ENCODE results near the gene GNAI3.

GNAI3 gene

GRCh38 chr1:109657395-109657794 is 109.0 kb downstream of the GNAI3 start:
- TF ChIP-seq REST (IDR thresholded peaks at IDR 0.05; ENCODE audit: low read depth) (no peak), EGR1 (IDR thresholded peaks at IDR 0.05) (no peak), FOXM1 (IDR thresholded peaks at IDR 0.05; ENCODE audit: borderline replicate concordance, low read depth) (no peak), TCF12 (IDR thresholded peaks at IDR 0.05; ENCODE audit: low read depth) (no peak), TAF1 (IDR thresholded peaks at IDR 0.05; ENCODE audit: low read depth) (no peak), EP300 (IDR thresholded peaks at IDR 0.05; ENCODE audit: borderline replicate concordance) (no peak), NFIC (IDR thresholded peaks at IDR 0.05) (no peak), USF1 (IDR thresholded peaks at IDR 0.05) (no peak), TEAD4 (IDR thresholded peaks at IDR 0.05) (no peak)

GRCh38 chr1:109657970-109658369 is 109.6 kb downstream of the GNAI3 start:
- no peak for TF ChIP-seq USF1 (IDR thresholded peaks at IDR 0.05)
- TF ChIP-seq TAF1 (IDR thresholded peaks at IDR 0.05; ENCODE audit: low read depth): no peak
- TF ChIP-seq CREB1 (IDR thresholded peaks at IDR 0.05; ENCODE audit: low read depth): no peak

GRCh38 chr1:109658533-109659042 is 110.2 kb downstream of the GNAI3 start:
- no peak for TF ChIP-seq RAD21 (IDR thresholded peaks at IDR 0.05; ENCODE audit: low read depth)
- TF ChIP-seq TCF12 (IDR thresholded peaks at IDR 0.05; ENCODE audit: low read depth): no peak
- no peak for TF ChIP-seq FOXM1 (IDR thresholded peaks at IDR 0.05; ENCODE audit: borderline replicate concordance, low read depth)
- no peak for TF ChIP-seq EGR1 (IDR thresholded peaks at IDR 0.05)
- TF ChIP-seq YY1 (IDR thresholded peaks at IDR 0.05; ENCODE audit: low read depth): no peak
- no peak for TF ChIP-seq EP300 (IDR thresholded peaks at IDR 0.05; ENCODE audit: borderline replicate concordance)
- TF ChIP-seq REST (IDR thresholded peaks at IDR 0.05; ENCODE audit: low read depth): no peak
- no peak for TF ChIP-seq ZBTB7A (IDR thresholded peaks at IDR 0.05; ENCODE audit: low read depth)
- no peak for TF ChIP-seq CEBPB (IDR thresholded peaks at IDR 0.05)
- no peak for TF ChIP-seq TEAD4 (IDR thresholded peaks at IDR 0.05)
- TF ChIP-seq NFIC (IDR thresholded peaks at IDR 0.05): no peak
- TF ChIP-seq TAF1 (IDR thresholded peaks at IDR 0.05; ENCODE audit: low read depth): no peak
- no peak for TF ChIP-seq USF1 (IDR thresholded peaks at IDR 0.05)
- TF ChIP-seq CREB1 (IDR thresholded peaks at IDR 0.05; ENCODE audit: low read depth): no peak
- no peak for TF ChIP-seq MAX (IDR thresholded peaks at IDR 0.05)

GRCh38 chr1:109659145-109659544 is 110.7 kb downstream of the GNAI3 start:
- TF ChIP-seq YY1 (IDR thresholded peaks at IDR 0.05; ENCODE audit: low read depth): no peak
- no peak for TF ChIP-seq ZBTB7A (IDR thresholded peaks at IDR 0.05; ENCODE audit: low read depth)
- TF ChIP-seq REST (IDR thresholded peaks at IDR 0.05; ENCODE audit: low read depth): no peak
- TF ChIP-seq EGR1 (IDR thresholded peaks at IDR 0.05): no peak
- TF ChIP-seq TEAD4 (IDR thresholded peaks at IDR 0.05): peak; percentile 45; the same call in 1 of the 2 replicates
- TF ChIP-seq TAF1 (IDR thresholded peaks at IDR 0.05; ENCODE audit: low read depth): no peak
- no peak for TF ChIP-seq USF1 (IDR thresholded peaks at IDR 0.05)
- no peak for TF ChIP-seq CREB1 (IDR thresholded peaks at IDR 0.05; ENCODE audit: low read depth)
- TF ChIP-seq MAX (IDR thresholded peaks at IDR 0.05): no peak
- TF ChIP-seq TCF12 (IDR thresholded peaks at IDR 0.05; ENCODE audit: low read depth): no peak
- TF ChIP-seq NFIC (IDR thresholded peaks at IDR 0.05): peak; percentile 61; the same call in 1 of the 2 replicates
- no peak for TF ChIP-seq CEBPB (IDR thresholded peaks at IDR 0.05)
- TF ChIP-seq EP300 (IDR thresholded peaks at IDR 0.05; ENCODE audit: borderline replicate concordance): no peak

Data from Ishikawa (cell line).